22Rv1 (cell line): ENCODE results near the gene CASP2.

Experiments used
- ZFX ChIP-seq: fragments of 450-650 bp; IDR thresholded peaks from 2 replicates; pipeline ENCODE4 v1.6.1; 2017; ENCODE audit warnings: antibody characterized with exemption, borderline replicate concordance
- TF ChIP-seq, protein P1 (sequence below): fragments of 450-650 bp; IDR thresholded peaks from 2 replicates; pipeline ENCODE4 v1.5.1; 2017; ENCODE audit warnings: mild to moderate bottlenecking

- TF ChIP-seq, protein P1, sequence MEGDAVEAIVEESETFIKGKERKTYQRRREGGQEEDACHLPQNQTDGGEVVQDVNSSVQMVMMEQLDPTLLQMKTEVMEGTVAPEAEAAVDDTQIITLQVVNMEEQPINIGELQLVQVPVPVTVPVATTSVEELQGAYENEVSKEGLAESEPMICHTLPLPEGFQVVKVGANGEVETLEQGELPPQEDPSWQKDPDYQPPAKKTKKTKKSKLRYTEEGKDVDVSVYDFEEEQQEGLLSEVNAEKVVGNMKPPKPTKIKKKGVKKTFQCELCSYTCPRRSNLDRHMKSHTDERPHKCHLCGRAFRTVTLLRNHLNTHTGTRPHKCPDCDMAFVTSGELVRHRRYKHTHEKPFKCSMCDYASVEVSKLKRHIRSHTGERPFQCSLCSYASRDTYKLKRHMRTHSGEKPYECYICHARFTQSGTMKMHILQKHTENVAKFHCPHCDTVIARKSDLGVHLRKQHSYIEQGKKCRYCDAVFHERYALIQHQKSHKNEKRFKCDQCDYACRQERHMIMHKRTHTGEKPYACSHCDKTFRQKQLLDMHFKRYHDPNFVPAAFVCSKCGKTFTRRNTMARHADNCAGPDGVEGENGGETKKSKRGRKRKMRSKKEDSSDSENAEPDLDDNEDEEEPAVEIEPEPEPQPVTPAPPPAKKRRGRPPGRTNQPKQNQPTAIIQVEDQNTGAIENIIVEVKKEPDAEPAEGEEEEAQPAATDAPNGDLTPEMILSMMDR = no peak
- no peak for TF ChIP-seq ZFX
Observed at GRCh38 chr7:143290293-143290692, 2.1 kb downstream of the CASP2 start.
